ENCODE data around the gene DOCK9.
"Not testable (repeated sequence)": the region's sequence is repeated elsewhere in the genome, so short reads cannot be mapped to it uniquely, and the experiment has no call there.

DOCK9 gene

DNA sequence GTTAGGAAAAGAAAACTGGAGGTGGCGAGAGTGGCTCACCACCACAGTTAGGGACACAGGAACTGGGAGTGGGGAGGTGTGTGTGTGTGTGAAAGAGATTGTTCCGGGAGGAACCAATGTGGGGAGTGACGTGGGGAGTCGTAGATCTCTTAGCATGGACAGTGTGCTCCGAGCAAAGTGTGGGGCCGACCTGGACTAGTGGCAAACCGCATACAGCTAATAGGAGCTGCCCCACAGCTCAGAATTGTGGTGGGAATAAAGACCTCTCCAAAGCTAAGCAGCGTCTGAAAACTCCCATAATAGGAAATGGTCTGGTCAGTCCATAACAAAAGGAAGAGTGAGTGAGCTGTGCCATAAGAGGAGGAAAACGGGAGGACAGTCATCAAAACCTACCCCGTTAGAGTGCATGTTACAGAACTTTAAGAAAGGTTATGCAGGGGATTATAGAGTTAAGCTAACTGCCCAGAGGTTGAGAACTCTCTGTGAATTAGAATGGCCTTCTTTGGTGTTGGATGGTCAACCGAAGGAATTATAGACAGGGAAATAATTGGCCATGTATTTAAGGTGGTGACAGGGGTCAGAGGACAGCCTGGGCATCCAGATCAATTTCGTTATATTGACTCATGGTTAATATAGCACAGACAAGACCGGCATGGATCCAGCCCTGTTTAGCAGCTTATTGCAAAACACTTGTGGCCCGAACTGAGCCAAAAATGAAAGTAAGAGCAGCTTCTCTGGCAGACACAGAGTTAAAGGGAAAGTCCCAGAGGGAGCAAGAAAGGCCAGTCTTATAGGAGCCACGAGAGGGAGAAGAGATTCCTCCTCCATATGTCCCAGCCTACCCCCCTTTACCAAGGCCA is 216.5 kb downstream of the DOCK9 start:
- no peak for DNase-seq

DNA sequence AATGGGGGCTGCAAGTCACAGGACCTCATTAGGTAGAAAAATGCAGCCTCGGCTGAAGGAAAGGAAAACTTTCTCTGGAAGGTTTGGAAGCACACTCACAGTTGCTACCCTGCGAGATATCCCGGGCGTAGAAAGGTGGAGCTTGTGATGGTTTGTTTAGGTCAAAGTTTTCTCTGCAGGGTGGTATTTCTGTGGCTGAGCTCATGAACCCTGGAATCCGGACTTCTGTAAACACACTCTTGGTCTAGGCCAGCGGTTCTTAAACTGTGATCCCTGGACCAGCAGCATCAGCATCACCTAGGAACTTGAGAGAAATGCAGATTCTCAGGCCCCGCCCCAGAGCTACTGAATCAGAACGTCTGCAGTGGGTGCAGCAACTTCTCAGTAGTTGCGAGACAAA is 222.1 kb downstream of the DOCK9 start:
- DNase-seq, result no peak

DNA sequence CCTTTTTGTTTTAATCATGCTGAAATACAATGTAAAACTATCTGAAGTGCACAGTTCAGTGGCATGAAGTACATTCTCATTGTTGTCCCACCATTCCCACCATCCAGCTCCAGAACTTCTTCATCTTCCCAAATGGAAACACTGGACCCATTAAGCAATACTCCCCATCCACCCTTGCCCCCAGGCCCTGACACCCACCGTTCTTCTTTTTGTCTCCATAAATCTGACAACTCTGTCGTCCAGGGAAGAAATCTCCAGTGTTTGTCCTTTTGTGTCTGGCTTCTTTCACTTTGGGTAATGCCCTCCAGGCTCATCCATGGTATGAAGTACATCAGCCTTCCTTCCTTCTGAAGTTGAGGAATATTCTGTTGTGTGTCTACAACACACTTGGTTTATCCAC is 222.7 kb downstream of the DOCK9 start:
- DNase-seq, result no peak

DNA sequence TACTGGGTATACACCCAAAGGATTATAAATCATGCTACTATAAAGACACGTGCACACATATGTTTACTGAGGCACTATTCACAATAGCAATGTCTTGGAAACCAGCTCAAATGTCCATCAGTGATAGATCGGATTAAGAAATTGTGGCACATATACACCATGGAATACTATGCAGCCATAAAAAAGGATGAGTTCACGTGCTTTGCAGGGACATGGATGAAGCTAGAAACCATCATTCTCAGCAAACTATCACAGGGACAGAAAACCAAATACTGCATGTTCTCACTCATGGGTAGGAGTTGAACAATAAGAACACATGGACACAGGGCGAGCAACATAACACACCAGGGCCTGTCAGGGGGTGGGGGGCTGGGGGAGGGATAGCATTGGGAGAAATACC is 223.4 kb downstream of the DOCK9 start:
- DNase-seq, result not testable (repeated sequence)

DNA sequence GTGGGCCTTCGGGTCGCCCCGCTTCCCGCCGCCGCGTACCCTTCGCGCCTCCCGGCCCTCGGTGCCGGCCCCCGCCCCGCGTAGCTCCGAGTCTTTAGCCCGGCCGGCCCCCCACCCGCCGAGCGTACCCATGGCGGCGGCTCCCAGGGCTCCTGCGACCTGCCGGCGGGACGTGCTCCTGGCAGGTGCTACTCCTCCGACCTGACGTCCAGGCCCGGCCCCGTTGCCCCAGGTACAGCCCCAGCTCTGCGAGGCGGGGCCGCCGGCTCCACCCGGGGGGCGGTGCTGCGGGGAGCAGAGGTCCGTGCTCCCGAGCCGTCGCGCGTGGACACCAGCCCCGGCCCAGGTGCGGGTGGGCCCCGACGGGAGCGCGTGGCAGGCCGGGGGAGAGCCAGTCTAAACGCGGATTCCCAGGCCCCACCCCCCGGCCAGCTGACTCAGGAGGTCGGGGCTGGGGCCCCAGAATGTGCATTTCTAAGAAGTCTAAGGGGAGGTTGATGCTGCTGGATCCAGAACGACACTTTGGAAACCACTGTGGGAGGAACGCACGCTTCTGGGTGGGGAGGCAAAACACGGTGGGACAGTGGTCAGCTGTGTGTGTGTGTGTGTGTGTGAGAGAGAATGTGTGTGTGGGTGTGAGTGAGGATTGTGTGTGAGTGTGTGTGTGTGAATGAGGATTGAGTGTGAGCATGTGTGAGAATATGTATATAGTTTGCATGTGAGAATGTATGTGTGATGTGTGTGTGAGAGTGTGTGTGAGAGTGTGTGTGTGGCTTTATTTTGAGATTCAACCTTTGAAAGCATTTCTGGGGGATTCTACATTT is 225.2 kb downstream of the DOCK9 start, which contains the start of gene SLC15A1:
TSS of gene SLC15A1 (minus strand) at position 206 of the 824 bp plus-strand sequence. CDS start at position 132, 74 bp downstream.
- DNase-seq, result no peak

DNA sequence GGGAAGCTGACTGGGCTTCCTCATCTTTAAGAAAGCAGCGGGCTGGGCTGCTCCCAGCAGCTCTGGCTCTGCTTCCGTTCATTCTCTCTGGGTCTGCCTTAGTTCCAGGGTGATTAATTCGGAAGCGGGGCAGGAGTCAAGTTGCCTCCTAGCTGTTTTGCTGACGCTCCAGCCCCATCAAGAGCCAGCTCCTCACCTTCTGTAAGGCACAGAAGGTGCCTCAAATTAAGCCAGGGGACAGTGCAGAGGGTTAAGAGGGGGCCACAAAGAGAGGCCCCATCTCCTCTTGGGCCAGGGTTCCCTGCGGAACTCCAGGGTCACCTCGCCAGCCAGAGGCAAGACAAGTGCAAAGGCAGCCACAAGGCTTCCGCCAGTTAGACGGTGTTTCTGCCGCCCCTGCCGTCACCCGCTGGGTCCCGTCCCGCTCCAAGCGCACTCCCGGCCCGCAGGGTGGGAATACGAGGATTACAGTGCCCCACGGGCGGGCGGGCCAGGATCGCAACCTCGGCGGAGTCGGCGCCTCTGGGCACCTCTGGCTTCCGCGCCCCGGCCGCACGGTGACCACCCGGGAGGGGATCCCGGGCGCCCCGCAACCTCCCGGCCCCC is 225.9 kb downstream of the DOCK9 start:
- no peak for DNase-seq

DNA sequence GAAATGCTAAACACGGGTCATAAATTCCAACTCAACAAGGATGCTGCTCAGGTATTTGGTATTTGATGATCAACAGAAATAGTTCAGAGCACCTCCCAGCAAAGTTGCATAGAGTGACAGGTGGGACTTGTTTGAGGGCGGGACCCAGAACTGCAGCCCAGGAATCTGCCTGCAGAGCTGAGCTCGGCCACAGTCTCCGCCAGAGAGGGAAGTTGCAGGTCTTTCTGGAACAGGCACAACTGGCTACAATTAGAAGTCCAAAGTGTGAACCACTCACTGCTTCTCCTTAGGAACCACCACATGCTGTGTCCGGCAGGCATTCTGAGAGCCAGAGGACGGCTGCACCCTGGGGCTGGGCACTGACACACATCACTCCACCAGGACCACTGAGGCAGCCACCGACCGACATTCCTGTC is 226.5 kb downstream of the DOCK9 start:
- DNase-seq, result no peak

DNA sequence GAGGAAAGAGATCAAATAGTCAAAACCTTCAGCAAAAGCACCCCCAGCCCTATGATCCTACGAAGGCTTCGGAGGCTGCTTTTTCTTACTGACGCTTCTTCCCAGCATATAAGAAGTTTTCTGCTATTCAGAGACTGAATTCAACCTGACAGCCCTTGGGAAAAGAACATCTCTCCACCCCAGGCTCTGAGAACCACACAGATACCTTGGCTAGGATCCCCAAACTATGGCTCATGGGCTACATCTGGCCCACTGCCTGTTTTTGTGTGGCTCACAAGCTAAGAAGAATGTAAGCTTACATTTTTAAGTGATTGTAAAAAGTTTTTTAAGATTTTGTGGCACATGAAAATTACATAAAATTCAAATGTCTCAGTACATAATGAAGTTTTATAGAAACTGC is 228.4 kb downstream of the DOCK9 start:
- DNase-seq, result no peak

DNA sequence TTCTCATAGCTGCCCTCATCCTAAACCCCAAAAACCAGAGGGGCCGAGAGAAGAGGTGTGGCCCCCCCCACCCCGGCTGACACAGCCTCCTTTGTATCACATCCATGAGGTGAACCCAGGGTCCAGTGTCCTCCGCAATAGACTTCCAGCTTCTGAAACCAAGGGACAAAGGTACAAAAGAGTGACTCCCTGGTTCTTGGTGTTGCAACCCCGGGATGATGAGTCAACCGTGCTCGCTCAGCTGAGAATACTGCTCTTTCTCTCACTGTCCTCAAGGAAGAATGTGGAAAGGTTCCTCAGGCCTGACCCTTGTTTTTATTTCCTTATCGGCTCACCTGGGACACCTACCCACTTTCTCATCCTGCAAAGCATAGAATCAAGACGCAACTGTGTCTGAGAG is 230.9 kb downstream of the DOCK9 start:
- no peak for DNase-seq

All from stimulated activated CD4-positive, alpha-beta T cell treated with anti-CD3 and anti-CD28 coated beads, Interleukin-2, amount 100 ng/mL, for 48 hours (primary cell).